ENCODE data around the gene CCL13. TPM values are rescaled to one million over a fixed set of nuclear protein-coding genes. Genes with fewer than 3 reads are reported as not detected.

Gene CCL13
- polyA plus RNA-seq, 1 donor from 2014 or later, result not detected

DNA sequence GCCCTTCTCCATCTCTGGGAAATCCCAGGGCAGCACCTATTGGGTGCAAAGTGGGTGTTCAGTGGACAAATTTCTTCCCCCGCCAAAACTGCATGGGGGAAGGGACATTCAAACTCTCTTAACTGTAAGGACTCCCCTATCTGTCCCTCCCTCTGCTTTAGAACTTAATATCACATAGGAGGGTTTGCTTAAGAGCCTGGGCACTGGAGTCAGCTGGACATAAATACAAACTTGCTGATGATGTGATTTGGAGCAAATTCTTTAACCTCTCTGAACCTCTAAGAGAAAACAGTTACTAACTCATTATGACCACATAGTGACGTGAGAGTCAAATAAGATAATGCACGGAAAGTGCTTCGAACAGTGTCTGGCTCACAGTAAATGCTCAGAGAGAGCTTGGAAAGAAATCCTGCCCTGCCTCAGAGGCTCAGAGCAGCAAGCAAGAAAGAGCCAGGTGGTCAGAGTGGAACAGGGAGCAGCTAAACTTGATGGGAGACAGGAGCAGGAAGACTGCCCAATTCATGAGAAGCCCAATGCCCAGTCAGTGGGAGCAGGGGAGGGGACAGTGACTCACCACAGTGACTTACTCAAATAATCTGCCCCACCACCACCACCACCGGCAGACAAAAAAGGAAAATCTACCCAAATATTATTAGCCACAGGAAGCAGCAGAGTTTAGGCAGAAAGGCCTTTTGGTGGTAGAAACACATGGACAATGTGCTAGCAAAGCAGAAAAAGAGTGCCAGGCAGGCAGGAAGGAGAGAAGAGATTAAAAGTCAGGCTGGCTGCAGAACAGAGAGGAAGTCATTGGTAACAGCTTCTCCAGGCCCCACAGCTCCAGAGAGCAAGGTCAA is 30.6 kb downstream of the CCL13 start:
- Histone ChIP-seq H3K9me3 (ENCODE audit: low read length) (no peaks in the 10 kb centered on the region), H3F3A (ENCODE audit: insufficient read depth, low read length, poor library complexity, severe bottlenecking) (no peaks in the 10 kb centered on the region), H2AFZ (ENCODE audit: low read depth, low read length) (no peak overlapping the region), H3K4me2 (ENCODE audit: low read length) (no peak overlapping the region), H3K4me3 (ENCODE audit: low read length) (no peak overlapping the region), H4K20me1 (ENCODE audit: insufficient read depth) (no peaks in the 10 kb centered on the region), H3K27ac (ENCODE audit: low read length) (no peak overlapping the region), H3K9me2 (ENCODE audit: insufficient read depth, low read length) (no peaks in the 10 kb centered on the region), H3K36me3 (ENCODE audit: insufficient read depth, low read length) (no peaks in the 10 kb centered on the region), H3K9ac (ENCODE audit: low read length) (no peak overlapping the region), H3K27me3 (ENCODE audit: insufficient read depth, low read depth, low read length) (no peaks in the 10 kb centered on the region), H3K79me2 (replicated peaks; ENCODE audit: insufficient read depth, low read length) (no peaks in the 10 kb centered on the region)
- TF ChIP-seq, protein P1, sequence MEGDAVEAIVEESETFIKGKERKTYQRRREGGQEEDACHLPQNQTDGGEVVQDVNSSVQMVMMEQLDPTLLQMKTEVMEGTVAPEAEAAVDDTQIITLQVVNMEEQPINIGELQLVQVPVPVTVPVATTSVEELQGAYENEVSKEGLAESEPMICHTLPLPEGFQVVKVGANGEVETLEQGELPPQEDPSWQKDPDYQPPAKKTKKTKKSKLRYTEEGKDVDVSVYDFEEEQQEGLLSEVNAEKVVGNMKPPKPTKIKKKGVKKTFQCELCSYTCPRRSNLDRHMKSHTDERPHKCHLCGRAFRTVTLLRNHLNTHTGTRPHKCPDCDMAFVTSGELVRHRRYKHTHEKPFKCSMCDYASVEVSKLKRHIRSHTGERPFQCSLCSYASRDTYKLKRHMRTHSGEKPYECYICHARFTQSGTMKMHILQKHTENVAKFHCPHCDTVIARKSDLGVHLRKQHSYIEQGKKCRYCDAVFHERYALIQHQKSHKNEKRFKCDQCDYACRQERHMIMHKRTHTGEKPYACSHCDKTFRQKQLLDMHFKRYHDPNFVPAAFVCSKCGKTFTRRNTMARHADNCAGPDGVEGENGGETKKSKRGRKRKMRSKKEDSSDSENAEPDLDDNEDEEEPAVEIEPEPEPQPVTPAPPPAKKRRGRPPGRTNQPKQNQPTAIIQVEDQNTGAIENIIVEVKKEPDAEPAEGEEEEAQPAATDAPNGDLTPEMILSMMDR (IDR thresholded peaks at IDR 0.05; ENCODE audit: poor library complexity, severe bottlenecking), result no peak
- TF ChIP-seq SMC3 (conservative IDR thresholded peaks at IDR 0.05; ENCODE audit: poor library complexity) (no peak), EZH2 (IDR thresholded peaks at IDR 0.05; ENCODE audit: borderline replicate concordance, insufficient read depth, low read length, poor library complexity, severe bottlenecking) (no peak), TAF1 (IDR thresholded peaks at IDR 0.05; ENCODE audit: low read depth) (no peak), MXI1 (conservative IDR thresholded peaks at IDR 0.05; ENCODE audit: poor library complexity, severe bottlenecking) (no peak), POLR2AphosphoS5 (IDR thresholded peaks at IDR 0.05) (no peak), RAD21 (conservative IDR thresholded peaks at IDR 0.05) (no peak), EP300 (conservative IDR thresholded peaks at IDR 0.05; ENCODE audit: poor library complexity, severe bottlenecking) (no peak)
- TF ChIP-seq, protein P2, sequence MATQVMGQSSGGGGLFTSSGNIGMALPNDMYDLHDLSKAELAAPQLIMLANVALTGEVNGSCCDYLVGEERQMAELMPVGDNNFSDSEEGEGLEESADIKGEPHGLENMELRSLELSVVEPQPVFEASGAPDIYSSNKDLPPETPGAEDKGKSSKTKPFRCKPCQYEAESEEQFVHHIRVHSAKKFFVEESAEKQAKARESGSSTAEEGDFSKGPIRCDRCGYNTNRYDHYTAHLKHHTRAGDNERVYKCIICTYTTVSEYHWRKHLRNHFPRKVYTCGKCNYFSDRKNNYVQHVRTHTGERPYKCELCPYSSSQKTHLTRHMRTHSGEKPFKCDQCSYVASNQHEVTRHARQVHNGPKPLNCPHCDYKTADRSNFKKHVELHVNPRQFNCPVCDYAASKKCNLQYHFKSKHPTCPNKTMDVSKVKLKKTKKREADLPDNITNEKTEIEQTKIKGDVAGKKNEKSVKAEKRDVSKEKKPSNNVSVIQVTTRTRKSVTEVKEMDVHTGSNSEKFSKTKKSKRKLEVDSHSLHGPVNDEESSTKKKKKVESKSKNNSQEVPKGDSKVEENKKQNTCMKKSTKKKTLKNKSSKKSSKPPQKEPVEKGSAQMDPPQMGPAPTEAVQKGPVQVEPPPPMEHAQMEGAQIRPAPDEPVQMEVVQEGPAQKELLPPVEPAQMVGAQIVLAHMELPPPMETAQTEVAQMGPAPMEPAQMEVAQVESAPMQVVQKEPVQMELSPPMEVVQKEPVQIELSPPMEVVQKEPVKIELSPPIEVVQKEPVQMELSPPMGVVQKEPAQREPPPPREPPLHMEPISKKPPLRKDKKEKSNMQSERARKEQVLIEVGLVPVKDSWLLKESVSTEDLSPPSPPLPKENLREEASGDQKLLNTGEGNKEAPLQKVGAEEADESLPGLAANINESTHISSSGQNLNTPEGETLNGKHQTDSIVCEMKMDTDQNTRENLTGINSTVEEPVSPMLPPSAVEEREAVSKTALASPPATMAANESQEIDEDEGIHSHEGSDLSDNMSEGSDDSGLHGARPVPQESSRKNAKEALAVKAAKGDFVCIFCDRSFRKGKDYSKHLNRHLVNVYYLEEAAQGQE (IDR thresholded peaks at IDR 0.05; ENCODE audit: borderline replicate concordance), result no peak

DNA sequence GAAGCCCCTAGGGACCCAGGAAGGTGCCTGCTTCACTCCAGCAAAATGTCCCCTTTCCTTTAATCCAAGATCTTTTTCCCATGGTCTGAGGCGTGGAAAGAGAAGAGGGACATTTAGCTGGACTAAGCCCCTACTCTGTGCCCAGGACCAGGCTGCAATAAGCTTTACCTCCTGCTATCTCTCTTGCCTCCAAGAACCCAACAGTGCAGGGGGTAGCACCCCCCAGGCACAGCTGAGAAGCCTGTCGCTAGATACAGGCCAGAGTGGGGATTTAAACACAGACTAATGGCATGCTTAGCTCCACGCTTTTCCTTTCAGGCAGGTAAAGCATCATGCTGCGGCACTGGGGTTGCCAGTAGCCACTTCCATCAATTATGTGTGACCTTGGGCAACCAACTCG is 31.3 kb downstream of the CCL13 start:
- H3F3A ChIP-seq (ENCODE audit: insufficient read depth, low read length, poor library complexity, severe bottlenecking), result no peaks in the 10 kb centered on the region
- no peaks in the 10 kb centered on the region for H3K27me3 ChIP-seq (ENCODE audit: insufficient read depth, low read depth, low read length)
- H3K9me2 ChIP-seq (ENCODE audit: insufficient read depth, low read length), result no peaks in the 10 kb centered on the region
- H3K9ac ChIP-seq (ENCODE audit: low read length), result no peak overlapping the region
- no peaks in the 10 kb centered on the region for H4K20me1 ChIP-seq (ENCODE audit: insufficient read depth)
- no peak for TF ChIP-seq POLR2AphosphoS5 (IDR thresholded peaks at IDR 0.05)
- TF ChIP-seq MXI1 (conservative IDR thresholded peaks at IDR 0.05; ENCODE audit: poor library complexity, severe bottlenecking), result no peak
- TF ChIP-seq EP300 (conservative IDR thresholded peaks at IDR 0.05; ENCODE audit: poor library complexity, severe bottlenecking), result no peak
- TF ChIP-seq SMC3 (conservative IDR thresholded peaks at IDR 0.05; ENCODE audit: poor library complexity), result no peak
- no peak for TF ChIP-seq EZH2 (IDR thresholded peaks at IDR 0.05; ENCODE audit: borderline replicate concordance, insufficient read depth, low read length, poor library complexity, severe bottlenecking)
- TF ChIP-seq, protein P2 (IDR thresholded peaks at IDR 0.05; ENCODE audit: borderline replicate concordance), result no peak
- TF ChIP-seq, protein P1 (IDR thresholded peaks at IDR 0.05; ENCODE audit: poor library complexity, severe bottlenecking), result no peak
- no peak for TF ChIP-seq TAF1 (IDR thresholded peaks at IDR 0.05; ENCODE audit: low read depth)
- no peak for TF ChIP-seq RAD21 (conservative IDR thresholded peaks at IDR 0.05)
- no peak overlapping the region for H3K4me2 ChIP-seq (ENCODE audit: low read length)
- H3K9me3 ChIP-seq (ENCODE audit: low read length), result no peaks in the 10 kb centered on the region
- no peak overlapping the region for H2AFZ ChIP-seq (ENCODE audit: low read depth, low read length)
- no peak overlapping the region for H3K27ac ChIP-seq (ENCODE audit: low read length)
- H3K79me2 ChIP-seq (replicated peaks; ENCODE audit: insufficient read depth, low read length), result no peaks in the 10 kb centered on the region
- H3K36me3 ChIP-seq (ENCODE audit: insufficient read depth, low read length), result no peaks in the 10 kb centered on the region
- no peak overlapping the region for H3K4me3 ChIP-seq (ENCODE audit: low read length)

Measured in neural cell (in vitro differentiated cells).